OCI-LY7 (cell line): ENCODE data around the gene CLSTN2.

Experiments
- CTCF ChIP-seq: fragments of 200-600 bp; sonication (generic); conservative IDR thresholded peaks from 2 replicates; pipeline ENCODE4 v1.5.1; 2014; ENCODE audit warnings: mild to moderate bottlenecking, antibody characterized with exemption, low read length, moderate library complexity, mixed read lengths
- EZH2phosphoT487 ChIP-seq: fragments of 200-600 bp; sonication (generic); IDR thresholded peaks from 2 replicates; pipeline ENCODE4 v1.6.1; 2018; ENCODE audit warnings: low read depth, borderline replicate concordance, mild to moderate bottlenecking, mixed run types, antibody characterized with exemption, low read length, moderate library complexity, mixed read lengths

GRCh38 chr3:140093742-140094141 is 158.8 kb downstream of the CLSTN2 start:
- TF ChIP-seq CTCF, result no peak
- TF ChIP-seq EZH2phosphoT487, result no peak
